A172 (cell line): ENCODE results near the gene FZD1. TPM values are rescaled to one million over a fixed set of nuclear protein-coding genes. Genes with fewer than 3 reads are reported as not detected.
A peak's percentile ranks its signal among the peaks of the same experiment; 100 is the strongest.

ENCODE experiments used
- DNase-seq: peaks from one replicate; pipeline ENCODE4 v3.0.0-alpha.2; 2015; ENCODE audit warnings: low spot score
- total RNA-seq: library from RNA; depleted of rRNA; stranded (reverse); fragments of >200 nt; shearing (Covaris generic); gene quantifications from 2 replicates; pipeline ENCODE4 v1.2.3, GENCODE V29; 2014

Gene FZD1
- total RNA-seq, 1 experiment from 2014 or later: 5.5 TPM

GRCh38 chr7:91264924-91265681 is 870 bp downstream of the FZD1 start:
- DNase-seq: no peak

GRCh38 chr7:91265693-91266066 is 1.4 kb downstream of the FZD1 start:
- no peak for DNase-seq

- no peak for DNase-seq
These were observed 1.9 kb downstream of the FZD1 start for GRCh38 chr7:91266067-91266688.

- DNase-seq: no peak
These were observed 2.5 kb downstream of the FZD1 start for GRCh38 chr7:91266689-91267090.

- no peak for DNase-seq
These were observed 3.1 kb downstream of the FZD1 start for GRCh38 chr7:91267171-91267955.

- no peak for DNase-seq
These were observed 6.1 kb downstream of the FZD1 start for GRCh38 chr7:91270372-91270771.

GRCh38 chr7:91276909-91277308 is 12.7 kb downstream of the FZD1 start:
- DNase-seq: no peak

GRCh38 chr7:91280185-91280584 is 16.0 kb downstream of the FZD1 start:
- peak; percentile 5 for DNase-seq

GRCh38 chr7:91280604-91281003 is 16.4 kb downstream of the FZD1 start:
- no peak for DNase-seq

- peak; percentile 13 for DNase-seq
These were observed 21.6 kb downstream of the FZD1 start for GRCh38 chr7:91285696-91286355.

- no peak for DNase-seq
These were observed 22.2 kb downstream of the FZD1 start for GRCh38 chr7:91286432-91286831.

- DNase-seq: no peak
These were observed 23.3 kb downstream of the FZD1 start for GRCh38 chr7:91287371-91288084.

- peak; percentile 29 for DNase-seq
These were observed 24.1 kb downstream of the FZD1 start for GRCh38 chr7:91288208-91288824.

- no peak for DNase-seq
These were observed 25.5 kb downstream of the FZD1 start for GRCh38 chr7:91289633-91290254.

- no peak for DNase-seq
These were observed 27.1 kb downstream of the FZD1 start for GRCh38 chr7:91291302-91291701.

GRCh38 chr7:91291902-91292301 is 27.7 kb downstream of the FZD1 start:
- DNase-seq: no peak

GRCh38 chr7:91292506-91292905 is 28.3 kb downstream of the FZD1 start:
- no peak for DNase-seq

GRCh38 chr7:91293136-91293535 is 28.9 kb downstream of the FZD1 start:
- DNase-seq: no peak

GRCh38 chr7:91293840-91294239 is 29.6 kb downstream of the FZD1 start:
- no peak for DNase-seq

- no peak for DNase-seq
These were observed 30.5 kb downstream of the FZD1 start for GRCh38 chr7:91294639-91295220.
